HG02973 (cell line): ENCODE measurements around the gene BRAF.
"Not testable (repeated sequence)": the region's sequence is repeated elsewhere in the genome, so short reads cannot be mapped to it uniquely, and the experiment has no call there.

ENCODE experiments used
- ATAC-seq: cut with Tn5 transposase; IDR thresholded peaks from one replicate; pipeline ENCODE4 v1.9.1; 2021; ENCODE audit warnings: moderate library complexity; ENCODE audit not compliant: unreplicated experiment

The BRAF gene

GRCh38 chr7:140924821-140925421, at the start of gene BRAF:
Gene BRAF (minus strand): TSS chr7:140924929. CDS start chr7:140924703, 226 bp downstream.
- ATAC-seq = peak; percentile 38

- ATAC-seq = no peak
These were observed 48.4 kb upstream of the BRAF start for GRCh38 chr7:140972876-140973829.

GRCh38 chr7:140972344-140972743, 47.6 kb upstream of the BRAF start:
- no peak for ATAC-seq

GRCh38 chr7:140967438-140967837, 42.7 kb upstream of the BRAF start:
- ATAC-seq = no peak

DNA sequence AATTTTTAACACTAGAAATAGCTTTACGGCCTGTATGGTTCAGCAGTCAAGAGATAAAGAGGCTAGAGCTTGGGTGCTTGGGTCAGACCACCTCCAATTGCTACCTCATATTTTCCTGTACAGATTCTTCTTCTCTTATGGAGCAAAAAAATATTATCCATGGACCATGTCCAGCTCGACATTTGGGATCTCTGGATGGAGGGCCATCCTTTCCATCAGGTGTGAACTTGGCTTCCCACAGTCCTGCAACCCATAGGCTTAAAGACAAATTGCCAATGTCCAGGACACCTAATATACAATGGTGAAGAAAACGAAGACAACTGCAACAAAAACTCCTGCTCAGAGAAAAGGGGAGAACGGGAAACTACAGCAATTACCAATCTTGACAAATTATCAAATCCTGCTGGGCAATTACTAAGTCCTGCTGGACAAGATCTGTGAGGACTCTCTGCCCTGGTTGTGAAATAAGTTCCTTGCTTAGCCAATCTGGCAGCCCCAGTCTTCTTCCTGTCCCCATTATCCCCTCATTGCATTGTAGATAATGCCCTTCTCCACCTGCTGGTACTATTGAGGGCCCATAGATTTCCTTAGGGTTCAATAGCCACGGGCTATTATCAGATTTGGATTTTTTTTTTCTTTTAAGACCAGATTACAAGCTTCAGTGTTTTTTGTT, 42.0 kb upstream of the BRAF start:
- ATAC-seq = no peak

DNA sequence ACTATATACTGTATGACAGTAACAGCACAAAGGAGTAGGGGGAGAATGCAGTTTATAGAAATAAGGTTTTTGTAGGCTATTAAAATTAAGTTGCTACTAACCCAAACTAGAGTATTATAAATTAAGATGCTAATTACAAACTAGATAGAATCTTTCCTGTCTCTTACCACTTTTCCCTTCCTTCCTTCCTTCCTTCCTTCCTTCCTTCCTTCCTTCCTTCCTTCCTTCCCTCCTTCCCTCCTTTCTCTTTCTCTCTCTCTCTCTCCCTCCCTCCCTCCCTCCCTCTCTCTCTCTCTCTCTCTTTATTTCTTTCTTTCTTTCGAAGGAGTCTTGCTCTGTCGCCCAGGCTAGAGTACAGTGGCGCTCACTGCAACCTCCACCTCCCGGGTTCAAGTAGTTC, 36.4 kb upstream of the BRAF start:
- no peak for ATAC-seq

- not testable (repeated sequence) for ATAC-seq
These were observed 32.3 kb upstream of the BRAF start for GRCh38 chr7:140956997-140957396.

GRCh38 chr7:140945940-140946339, 21.2 kb upstream of the BRAF start:
- ATAC-seq = no peak

GRCh38 chr7:140942242-140942641, 17.5 kb upstream of the BRAF start:
- ATAC-seq = not testable (repeated sequence)

DNA sequence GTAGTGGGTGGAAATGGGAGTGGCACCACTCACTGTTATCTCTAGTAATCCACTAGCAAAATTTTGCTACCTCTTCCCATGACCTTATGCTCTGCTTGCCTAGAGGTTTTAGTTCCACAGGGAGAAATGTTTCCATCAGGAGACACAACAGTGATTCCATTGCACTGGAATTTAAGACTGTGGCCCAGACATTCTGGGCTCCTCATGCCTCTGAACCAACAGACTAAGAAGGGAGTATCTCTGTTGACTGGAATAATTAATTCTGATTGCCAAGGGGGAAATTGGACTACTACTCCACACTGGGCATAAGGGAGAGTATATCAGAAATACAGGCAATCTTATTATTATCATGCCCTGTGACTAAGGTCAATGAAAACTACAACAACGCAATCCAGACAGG, 16.2 kb upstream of the BRAF start:
- no peak for ATAC-seq

DNA sequence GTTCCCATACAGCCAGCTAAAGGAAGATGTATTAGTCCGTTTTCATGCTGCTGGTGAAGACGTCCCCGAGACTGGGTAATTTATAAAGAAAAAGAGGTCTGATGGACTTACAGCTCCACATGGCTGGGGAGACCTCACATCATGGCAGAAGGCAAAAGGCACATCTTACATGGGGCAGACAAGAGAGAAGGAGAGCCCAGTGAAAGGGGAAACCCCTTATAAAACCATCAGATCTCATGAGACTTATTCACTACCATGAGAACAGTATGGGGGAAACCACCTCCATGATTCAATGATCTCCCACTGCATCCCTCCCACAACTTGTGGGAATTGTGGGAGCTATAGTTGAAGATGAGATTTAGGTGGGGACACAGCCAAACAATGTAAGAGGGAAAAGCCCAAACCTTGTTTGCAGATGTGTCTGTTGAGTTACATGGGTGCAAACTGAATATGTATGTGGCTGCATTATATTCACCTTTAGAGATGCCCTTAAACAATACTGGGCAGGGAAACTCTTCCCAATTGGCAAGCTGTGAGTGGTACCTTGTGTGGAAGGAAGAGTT, 13.1 kb upstream of the BRAF start:
- ATAC-seq = no peak

GRCh38 chr7:140928491-140929309, 4.0 kb upstream of the BRAF start:
- ATAC-seq = no peak

GRCh38 chr7:140927945-140928344, 3.2 kb upstream of the BRAF start:
- ATAC-seq = not testable (repeated sequence)

- ATAC-seq = no peak
These were observed 2.6 kb upstream of the BRAF start for GRCh38 chr7:140927351-140927750.

DNA sequence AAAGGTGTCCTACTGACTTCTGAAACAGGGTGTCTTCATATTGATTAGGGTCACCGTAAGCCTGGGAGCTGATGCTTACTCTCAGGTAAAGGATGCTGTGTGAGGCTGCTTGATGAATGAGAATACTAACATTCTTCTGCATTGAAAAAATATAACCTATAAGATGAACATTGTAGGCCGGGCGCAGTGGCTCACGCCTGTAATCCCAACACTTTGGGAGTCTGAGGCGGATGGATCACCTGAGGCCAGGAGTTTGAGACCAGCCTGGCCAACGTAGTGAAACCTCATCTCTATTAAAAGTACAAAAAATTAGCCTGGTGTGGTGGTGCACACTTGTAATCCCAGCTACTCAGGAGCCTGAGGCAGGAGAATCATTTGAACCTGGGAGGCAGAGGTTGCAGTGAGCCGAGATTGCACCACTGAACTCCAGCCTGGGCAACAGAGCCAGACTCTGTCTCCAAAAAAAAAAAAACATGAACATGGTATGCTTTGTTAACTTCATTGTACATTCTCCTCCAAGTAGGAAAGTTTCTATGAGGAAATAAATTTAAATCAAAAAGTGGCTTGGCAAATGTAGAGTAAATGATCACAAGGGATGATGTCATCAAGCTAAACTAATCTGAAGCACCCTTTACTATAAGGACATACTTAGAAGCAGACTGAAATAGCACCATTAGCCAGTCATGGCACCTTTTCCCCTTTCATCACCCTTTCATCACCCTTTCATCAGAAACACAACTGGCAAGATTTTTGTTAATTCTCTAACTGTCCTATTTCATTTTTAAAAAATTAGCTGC, 1.5 kb upstream of the BRAF start:
- ATAC-seq = no peak

- ATAC-seq = peak; percentile 77
These were observed 509 bp downstream of the BRAF start for GRCh38 chr7:140924019-140924820.

DNA sequence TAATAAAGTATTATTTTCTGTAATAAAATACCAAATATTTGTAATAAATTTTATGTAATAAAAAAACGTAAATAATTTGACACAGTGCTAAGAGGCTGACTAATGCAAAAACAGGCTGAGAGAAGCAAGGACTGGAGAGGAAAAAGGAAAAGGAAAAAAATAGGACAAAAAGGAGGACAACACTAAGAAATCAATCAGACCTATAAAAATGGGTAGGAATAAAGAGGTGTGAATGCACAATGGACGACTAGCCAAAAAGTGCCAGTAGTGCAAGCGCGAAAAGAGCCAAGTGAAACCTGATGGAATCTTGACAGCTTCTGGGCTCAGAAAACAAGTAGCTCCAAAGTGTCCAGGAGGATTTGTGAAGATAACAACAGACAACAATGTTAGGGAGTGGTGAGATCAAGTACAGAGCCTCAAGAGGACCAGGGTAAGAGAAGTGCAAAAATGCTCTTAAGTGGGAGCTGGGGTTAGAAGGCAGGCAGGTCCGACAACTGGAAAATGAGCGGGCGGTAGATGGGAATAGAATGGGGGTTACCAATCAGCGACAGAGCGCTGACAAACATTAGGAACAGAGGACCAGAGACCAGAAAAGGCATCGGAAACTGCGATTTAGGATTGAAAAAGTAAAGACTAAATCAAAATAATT, 1.2 kb downstream of the BRAF start:
- ATAC-seq = peak; percentile 5

DNA sequence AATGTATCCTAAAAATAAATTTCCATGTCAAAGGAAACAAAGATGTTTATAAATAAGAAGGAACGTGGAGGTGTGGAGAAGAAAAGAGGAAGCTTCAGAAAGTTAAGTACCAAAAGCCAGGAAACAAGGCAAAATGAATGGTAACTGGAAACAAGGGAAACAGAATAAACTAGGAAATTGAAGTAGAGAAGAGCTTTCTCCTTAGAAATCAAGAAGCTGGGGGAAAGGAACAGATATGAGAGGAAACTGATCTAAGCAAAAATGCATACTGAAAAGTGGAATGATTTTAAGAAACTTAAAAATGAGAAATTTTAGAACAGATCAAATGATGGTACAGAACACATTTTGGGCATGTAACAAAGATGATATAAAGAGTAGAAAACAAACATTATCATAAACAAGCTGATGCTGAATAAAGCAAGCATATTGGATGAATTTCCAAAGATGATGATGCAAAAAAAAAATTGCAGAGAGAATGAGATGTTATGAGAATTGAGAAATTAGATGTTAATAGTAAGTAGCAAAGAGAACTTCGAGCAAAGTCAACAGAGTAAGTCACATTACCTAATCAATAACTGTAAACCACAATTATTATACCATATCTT, 1.9 kb downstream of the BRAF start:
- no peak for ATAC-seq
